ENCODE results near the gene KRTAP12-1. TPM values are rescaled to one million over a fixed set of nuclear protein-coding genes. Genes with fewer than 3 reads are reported as not detected.

The KRTAP12-1 gene
- total RNA-seq, 3 donors from 2014 or later, result not detected

GRCh38 chr21:44706706-44707581 is 25.0 kb upstream of the KRTAP12-1 start:
- Mint-ChIP-seq H3K9me3 (peaks cover 11% of the 10 kb centered on the region), H3K27me3 (ENCODE audit: low read depth) (peaks cover 85% of the 10 kb centered on the region), H3K36me3 (ENCODE audit: insufficient read depth) (no peaks in the 10 kb centered on the region), H3K4me3 (no peak overlapping the region), H3K4me1 (ENCODE audit: low read depth) (peaks cover 27% of the 10 kb centered on the region)
- no peak for ATAC-seq
- no peak for DNase-seq

- DNase-seq (no peak), ATAC-seq (no peak)
- Mint-ChIP-seq H3K4me3 (no peak overlapping the region), H3K27me3 (ENCODE audit: low read depth) (peaks cover 86% of the 10 kb centered on the region), H3K9me3 (peaks cover 11% of the 10 kb centered on the region), H3K4me1 (ENCODE audit: low read depth) (peaks cover 23% of the 10 kb centered on the region), H3K36me3 (ENCODE audit: insufficient read depth) (no peaks in the 10 kb centered on the region)
Measured at GRCh38 chr21:44706026-44706705, 24.2 kb upstream of the KRTAP12-1 start.

GRCh38 chr21:44704636-44705001 is 22.7 kb upstream of the KRTAP12-1 start:
- peaks cover 88% of the 10 kb centered on the region for H3K27me3 Mint-ChIP-seq (ENCODE audit: low read depth)
- no peaks in the 10 kb centered on the region for H3K36me3 Mint-ChIP-seq (ENCODE audit: insufficient read depth)
- H3K4me3 Mint-ChIP-seq, result no peak overlapping the region
- H3K9me3 Mint-ChIP-seq, result peaks cover 11% of the 10 kb centered on the region
- ATAC-seq (no peak), DNase-seq (no peak)
- H3K4me1 Mint-ChIP-seq (ENCODE audit: low read depth), result peaks cover 10% of the 10 kb centered on the region

GRCh38 chr21:44703731-44704635 is 22.0 kb upstream of the KRTAP12-1 start:
- H3K4me1 Mint-ChIP-seq (ENCODE audit: low read depth), result peaks cover 4% of the 10 kb centered on the region
- DNase-seq, result no peak
- no peak for ATAC-seq
- no peaks in the 10 kb centered on the region for H3K36me3 Mint-ChIP-seq (ENCODE audit: insufficient read depth)
- H3K4me3 Mint-ChIP-seq, result no peak overlapping the region
- H3K9me3 Mint-ChIP-seq, result peaks cover 11% of the 10 kb centered on the region
- H3K27me3 Mint-ChIP-seq (ENCODE audit: low read depth), result peaks cover 85% of the 10 kb centered on the region

GRCh38 chr21:44702973-44703730 is 21.2 kb upstream of the KRTAP12-1 start:
- no peaks in the 10 kb centered on the region for H3K4me1 Mint-ChIP-seq (ENCODE audit: low read depth)
- ATAC-seq (no peak), DNase-seq (no peak)
- peaks cover 11% of the 10 kb centered on the region for H3K9me3 Mint-ChIP-seq
- H3K36me3 Mint-ChIP-seq (ENCODE audit: insufficient read depth), result no peaks in the 10 kb centered on the region
- no peak overlapping the region for H3K4me3 Mint-ChIP-seq
- peaks cover 86% of the 10 kb centered on the region for H3K27me3 Mint-ChIP-seq (ENCODE audit: low read depth)

- peaks cover 11% of the 10 kb centered on the region for H3K9me3 Mint-ChIP-seq
- no peaks in the 10 kb centered on the region for H3K4me1 Mint-ChIP-seq (ENCODE audit: low read depth)
- no peaks in the 10 kb centered on the region for H3K36me3 Mint-ChIP-seq (ENCODE audit: insufficient read depth)
- no peak for ATAC-seq
- peaks cover 87% of the 10 kb centered on the region for H3K27me3 Mint-ChIP-seq (ENCODE audit: low read depth)
- no peak for DNase-seq
- no peak overlapping the region for H3K4me3 Mint-ChIP-seq
Measured at GRCh38 chr21:44702111-44702972, 20.4 kb upstream of the KRTAP12-1 start.

- Mint-ChIP-seq H3K9me3 (peaks cover 11% of the 10 kb centered on the region), H3K27me3 (ENCODE audit: low read depth) (peaks cover 87% of the 10 kb centered on the region), H3K36me3 (ENCODE audit: insufficient read depth) (no peaks in the 10 kb centered on the region), H3K4me1 (ENCODE audit: low read depth) (no peaks in the 10 kb centered on the region), H3K4me3 (no peak overlapping the region)
- ATAC-seq (no peak), DNase-seq (no peak)
Measured at GRCh38 chr21:44701541-44701940, 19.6 kb upstream of the KRTAP12-1 start.

- DNase-seq (no peak), ATAC-seq (no peak)
- Mint-ChIP-seq H3K36me3 (ENCODE audit: insufficient read depth) (no peaks in the 10 kb centered on the region), H3K27me3 (ENCODE audit: low read depth) (peaks cover 84% of the 10 kb centered on the region), H3K4me3 (no peak overlapping the region), H3K4me1 (ENCODE audit: low read depth) (no peaks in the 10 kb centered on the region), H3K9me3 (peaks cover 10% of the 10 kb centered on the region)
Measured at GRCh38 chr21:44701023-44701400, 19.0 kb upstream of the KRTAP12-1 start.

GRCh38 chr21:44700101-44701022 is 18.4 kb upstream of the KRTAP12-1 start:
- no peak for ATAC-seq
- H3K27me3 Mint-ChIP-seq (ENCODE audit: low read depth), result peaks cover 77% of the 10 kb centered on the region
- H3K4me3 Mint-ChIP-seq, result no peak overlapping the region
- H3K4me1 Mint-ChIP-seq (ENCODE audit: low read depth), result peaks cover under 1% of the 10 kb centered on the region
- DNase-seq, result no peak
- no peaks in the 10 kb centered on the region for H3K36me3 Mint-ChIP-seq (ENCODE audit: insufficient read depth)
- peaks cover 6% of the 10 kb centered on the region for H3K9me3 Mint-ChIP-seq

GRCh38 chr21:44699502-44700001 is 17.6 kb upstream of the KRTAP12-1 start:
- H3K4me3 Mint-ChIP-seq, result no peak overlapping the region
- DNase-seq (no peak), ATAC-seq (no peak)
- no peaks in the 10 kb centered on the region for H3K9me3 Mint-ChIP-seq
- no peaks in the 10 kb centered on the region for H3K36me3 Mint-ChIP-seq (ENCODE audit: insufficient read depth)
- peaks cover 69% of the 10 kb centered on the region for H3K27me3 Mint-ChIP-seq (ENCODE audit: low read depth)
- peaks cover 6% of the 10 kb centered on the region for H3K4me1 Mint-ChIP-seq (ENCODE audit: low read depth)

- ATAC-seq, result no peak
Measured at GRCh38 chr21:44697811-44698734, 16.1 kb upstream of the KRTAP12-1 start.

More at GRCh38 chr21:44697811-44698734, 16.1 kb upstream of the KRTAP12-1 start:
- Mint-ChIP-seq H3K9me3 (peaks cover 9% of the 10 kb centered on the region), H3K4me3 (no peak overlapping the region), H3K36me3 (ENCODE audit: insufficient read depth) (no peaks in the 10 kb centered on the region), H3K4me1 (ENCODE audit: low read depth) (peaks cover 10% of the 10 kb centered on the region), H3K27me3 (ENCODE audit: low read depth) (peaks cover 57% of the 10 kb centered on the region)
- DNase-seq, result no peak
